Nephron (organoid): ENCODE measurements around the gene PSEN2.

ENCODE experiments used
- H3K27ac Mint-ChIP-seq, 3 experiments: 2 replicates each; pipeline ENCODE4 v1.8.0; 2020; ENCODE audit warnings: mixed read lengths in 3 of 3, mild to moderate bottlenecking in 2 of 3, moderate library complexity in 1 of 3
- H3K27me3 Mint-ChIP-seq: 2 replicates; pipeline ENCODE4 v1.8.0; 2021; ENCODE audit warnings: low read depth, mild to moderate bottlenecking, moderate library complexity, mixed read lengths
- H3K36me3 Mint-ChIP-seq: 2 replicates; pipeline ENCODE4 v1.8.0; 2020; ENCODE audit warnings: low read depth, mixed read lengths
- H3K4me1 Mint-ChIP-seq: 2 replicates; pipeline ENCODE4 v1.8.0; 2020; ENCODE audit warnings: mixed read lengths
- H3K4me3 Mint-ChIP-seq, 3 experiments: 2 replicates each; pipeline ENCODE4 v1.8.0; 2020; ENCODE audit warnings: mild to moderate bottlenecking in 3 of 3, mixed read lengths in 3 of 3, moderate library complexity in 2 of 3
- H3K9me3 Mint-ChIP-seq: 2 replicates; pipeline ENCODE4 v1.8.0; 2020; ENCODE audit warnings: mixed read lengths
- CTCF ChIP-seq, 3 experiments: fragments of 200-600 bp; sonication (generic); IDR thresholded peaks; one replicate each; pipeline ENCODE4 v1.5.0; 2021; ENCODE audit warnings: antibody characterized with exemption in 3 of 3; ENCODE audit not compliant: unreplicated experiment in 3 of 3

The PSEN2 gene

GRCh38 chr1:226898246-226898645, 27.8 kb downstream of the PSEN2 start:
- Mint-ChIP-seq H3K27ac (no peak overlapping the region), H3K4me3 (no peak overlapping the region), H3K9me3 (no peaks in the 10 kb centered on the region), H3K4me1 (peaks cover 17% of the 10 kb centered on the region), H3K27me3 (no peaks in the 10 kb centered on the region), H3K36me3 (peaks cover 15% of the 10 kb centered on the region)
- TF ChIP-seq CTCF (IDR thresholded peaks at IDR 0.05; ENCODE audit: unreplicated experiment in 3 of 3): no peak

- H3K36me3 Mint-ChIP-seq: peaks cover 16% of the 10 kb centered on the region
- no peak for TF ChIP-seq CTCF (IDR thresholded peaks at IDR 0.05; ENCODE audit: unreplicated experiment in 3 of 3)
- peaks cover 29% of the 10 kb centered on the region for H3K4me1 Mint-ChIP-seq
- peak overlapping the region in 1 of 3 experiments; percentile 30 for H3K27ac Mint-ChIP-seq
- H3K27me3 Mint-ChIP-seq: no peaks in the 10 kb centered on the region
- no peak overlapping the region for H3K4me3 Mint-ChIP-seq
- H3K9me3 Mint-ChIP-seq: no peaks in the 10 kb centered on the region
Measured at GRCh38 chr1:226901421-226901820, 31.0 kb downstream of the PSEN2 start.

GRCh38 chr1:226902601-226903000, 32.2 kb downstream of the PSEN2 start:
- H3K9me3 Mint-ChIP-seq: no peaks in the 10 kb centered on the region
- peaks cover 13% of the 10 kb centered on the region for H3K36me3 Mint-ChIP-seq
- peaks cover 29% of the 10 kb centered on the region for H3K4me1 Mint-ChIP-seq
- no peak overlapping the region for H3K27ac Mint-ChIP-seq
- TF ChIP-seq CTCF (IDR thresholded peaks at IDR 0.05; ENCODE audit: unreplicated experiment in 3 of 3): no peak
- no peak overlapping the region for H3K4me3 Mint-ChIP-seq
- H3K27me3 Mint-ChIP-seq: no peaks in the 10 kb centered on the region

GRCh38 chr1:226903819-226904716, 33.7 kb downstream of the PSEN2 start:
- Mint-ChIP-seq H3K27ac (peak overlapping the region; percentile 54 to 60 (median 58)), H3K4me3 (no peak overlapping the region), H3K4me1 (peaks cover 29% of the 10 kb centered on the region), H3K9me3 (no peaks in the 10 kb centered on the region), H3K27me3 (no peaks in the 10 kb centered on the region), H3K36me3 (peaks cover 12% of the 10 kb centered on the region)
- TF ChIP-seq CTCF (IDR thresholded peaks at IDR 0.05; ENCODE audit: unreplicated experiment in 3 of 3): no peak

GRCh38 chr1:226904772-226905171, 34.4 kb downstream of the PSEN2 start:
- H3K4me3 Mint-ChIP-seq: no peak overlapping the region
- TF ChIP-seq CTCF (IDR thresholded peaks at IDR 0.05; ENCODE audit: unreplicated experiment in 3 of 3): no peak
- H3K9me3 Mint-ChIP-seq: no peaks in the 10 kb centered on the region
- peaks cover 29% of the 10 kb centered on the region for H3K4me1 Mint-ChIP-seq
- H3K27ac Mint-ChIP-seq: peak overlapping the region in 1 of 3 experiments; percentile 15
- no peaks in the 10 kb centered on the region for H3K27me3 Mint-ChIP-seq
- H3K36me3 Mint-ChIP-seq: peaks cover 8% of the 10 kb centered on the region

- Mint-ChIP-seq H3K4me1 (peaks cover 9% of the 10 kb centered on the region), H3K27me3 (no peaks in the 10 kb centered on the region), H3K9me3 (no peaks in the 10 kb centered on the region), H3K36me3 (peaks cover 4% of the 10 kb centered on the region), H3K4me3 (no peak overlapping the region), H3K27ac (no peak overlapping the region)
- no peak for TF ChIP-seq CTCF (IDR thresholded peaks at IDR 0.05; ENCODE audit: unreplicated experiment in 3 of 3)
Measured at GRCh38 chr1:226908419-226908818, 38.0 kb downstream of the PSEN2 start.
